Thyroid gland (tissue), 4 donors: ENCODE results near the gene ARPP21. TPM values are rescaled to one million over a fixed set of nuclear protein-coding genes. Genes with fewer than 3 reads are reported as not detected.

ENCODE experiments used
- DNase-seq, 2 donors: peaks; one replicate each; pipeline ENCODE4 v3.0.0-alpha.2; 2019
- H3K27ac ChIP-seq, 3 donors: fragments of 200-600 bp; sonication (generic); 1 replicate in 2 of 3; 2 replicates in 1 of 3; pipeline ENCODE4 v1.5.1; 2016 to 2019; ENCODE audit warnings: mild to moderate bottlenecking in 1 of 3, moderate library complexity in 1 of 3
- H3K27me3 ChIP-seq: fragments of 200-600 bp; sonication (generic); one replicate; pipeline ENCODE4 v1.5.1; 2019
- H3K36me3 ChIP-seq, 2 donors: fragments of 200-600 bp; sonication (generic); one replicate each; pipeline ENCODE4 v1.5.1; 2016 to 2019
- H3K4me1 ChIP-seq, 2 donors: fragments of 200-600 bp; sonication (generic); one replicate each; pipeline ENCODE4 v1.5.1; 2017 to 2019
- H3K4me3 ChIP-seq, 3 donors: fragments of 200-600 bp; sonication (generic); replicated peaks in 1 of 3; 1 replicate in 2 of 3; 2 replicates in 1 of 3; pipeline ENCODE4 v1.5.1; 2016; ENCODE audit warnings: mild to moderate bottlenecking in 1 of 3
- H3K9me3 ChIP-seq: fragments of 200-600 bp; sonication (generic); one replicate; pipeline ENCODE4 v1.5.1; 2017
- CTCF ChIP-seq, 6 experiments: fragments of 200-600 bp in 3 of 6; fragments of 450-650 bp in 3 of 6; sonication (generic) in 3 of 6; IDR thresholded peaks; one replicate each; pipeline ENCODE4 v1.5.1; 2016 to 2019; ENCODE audit warnings: antibody characterized with exemption in 6 of 6, mild to moderate bottlenecking in 2 of 6, inconsistent platforms in 1 of 6, moderate library complexity in 1 of 6
- POLR2A ChIP-seq, 2 donors: fragments of 450-650 bp; IDR thresholded peaks; one replicate each; pipeline ENCODE4 v1.6.1; 2017; ENCODE audit warnings: antibody characterized with exemption in 2 of 2, mild to moderate bottlenecking in 2 of 2, moderate library complexity in 1 of 2
- WGBS, 2 donors: methylation state at CpG; one replicate each; pipeline ENCODE4 v1.1.5; 2017; 5-methylcytosine and 5-hydroxymethylcytosine counted together
- intact Hi-C: fragments of 100-400 bp; cut with DNase I; formaldehyde crosslinking; loops from one replicate; pipeline ENCODE4 v1.15.1; 2023
- total RNA-seq, 4 donors: library from RNA; depleted of rRNA; stranded (reverse); fragments of >200 nt; gene quantifications; one replicate each; pipeline ENCODE4 v1.2.3, GENCODE V29; 2016

Gene ARPP21
- total RNA-seq, 4 donors from 2014 or later: not detected

- H3K4me1 ChIP-seq: no peaks in the 10 kb centered on the region
- H3K36me3 ChIP-seq: no peaks in the 10 kb centered on the region
- H3K4me3 ChIP-seq: no peak overlapping the region
- no peak for TF ChIP-seq CTCF (IDR thresholded peaks at IDR 0.05)
- no peak for TF ChIP-seq POLR2A (IDR thresholded peaks at IDR 0.05)
- H3K27ac ChIP-seq: no peak overlapping the region
- no peaks in the 10 kb centered on the region for H3K27me3 ChIP-seq
- intact Hi-C loops: no loop called here
- 89 to 97% methylated on average over 1 of the region's 1 CpG for WGBS, 2 donors
- H3K9me3 ChIP-seq: no peaks in the 10 kb centered on the region
- DNase-seq: no peak
Observed at GRCh38 chr3:35675621-35676020, 36.3 kb downstream of the ARPP21 start.

- Histone ChIP-seq H3K27me3 (no peaks in the 10 kb centered on the region), H3K4me3 (no peak overlapping the region), H3K9me3 (no peaks in the 10 kb centered on the region), H3K36me3 (no peaks in the 10 kb centered on the region), H3K4me1 (no peaks in the 10 kb centered on the region), H3K27ac (no peak overlapping the region)
- WGBS, 2 donors: 84 to 91% methylated on average over 5 of the region's 5 CpGs
- DNase-seq: no peak
- no peak for TF ChIP-seq CTCF (IDR thresholded peaks at IDR 0.05)
- no peak for TF ChIP-seq POLR2A (IDR thresholded peaks at IDR 0.05)
- intact Hi-C loops: no loop called here
Observed at GRCh38 chr3:35677797-35678196, 38.5 kb downstream of the ARPP21 start.

- no peak overlapping the region for H3K27ac ChIP-seq
- 65 to 76% methylated on average over 7 of the region's 7 CpGs for WGBS, 2 donors
- intact Hi-C loops: no loop called here
- no peak for DNase-seq
- no peaks in the 10 kb centered on the region for H3K27me3 ChIP-seq
- no peak overlapping the region for H3K4me3 ChIP-seq
- H3K4me1 ChIP-seq: no peaks in the 10 kb centered on the region
- H3K36me3 ChIP-seq: no peaks in the 10 kb centered on the region
- no peak for TF ChIP-seq POLR2A (IDR thresholded peaks at IDR 0.05)
- TF ChIP-seq CTCF (IDR thresholded peaks at IDR 0.05): no peak
- H3K9me3 ChIP-seq: no peaks in the 10 kb centered on the region
Observed at GRCh38 chr3:35678643-35679161, 39.4 kb downstream of the ARPP21 start.

- TF ChIP-seq CTCF (IDR thresholded peaks at IDR 0.05) (no peak), POLR2A (IDR thresholded peaks at IDR 0.05) (no peak)
- 94% methylated on average over 14 of the region's 14 CpGs for WGBS, 2 donors
- no peaks in the 10 kb centered on the region for H3K27me3 ChIP-seq
- H3K9me3 ChIP-seq: no peaks in the 10 kb centered on the region
- no peak overlapping the region for H3K27ac ChIP-seq
- intact Hi-C loops: no loop called here
- H3K4me3 ChIP-seq: no peak overlapping the region
- no peak for DNase-seq
- H3K4me1 ChIP-seq: no peaks in the 10 kb centered on the region
- no peaks in the 10 kb centered on the region for H3K36me3 ChIP-seq
Observed at GRCh38 chr3:35679409-35680080, 40.2 kb downstream of the ARPP21 start.

GRCh38 chr3:35680866-35681650 is 41.7 kb downstream of the ARPP21 start:
- 62 to 72% methylated on average over 5 of the region's 5 CpGs for WGBS, 2 donors
- Histone ChIP-seq H3K27ac (no peak overlapping the region), H3K4me3 (no peak overlapping the region), H3K9me3 (no peaks in the 10 kb centered on the region), H3K36me3 (no peaks in the 10 kb centered on the region), H3K4me1 (no peaks in the 10 kb centered on the region), H3K27me3 (no peaks in the 10 kb centered on the region)
- DNase-seq: no peak
- TF ChIP-seq POLR2A (IDR thresholded peaks at IDR 0.05): no peak
- TF ChIP-seq CTCF (IDR thresholded peaks at IDR 0.05): no peak
- intact Hi-C loops: no loop called here
